ENCODE data around the gene CLASP1.
"Not testable (repeated sequence)": the region's sequence is repeated elsewhere in the genome, so short reads cannot be mapped to it uniquely, and the experiment has no call there.

Gene CLASP1

GRCh38 chr2:121696410-121696930, 47.2 kb upstream of the CLASP1 start:
- DNase-seq (ENCODE audit: low read depth in 1 of 2, low spot score in 1 of 2) = no peak
- H3K27me3 ChIP-seq (ENCODE audit: insufficient read depth, poor library complexity, severe bottlenecking) = no peaks in the 10 kb centered on the region
- H3K4me3 ChIP-seq (replicated peaks; ENCODE audit: insufficient read depth, low read length) = no peak overlapping the region
- H3K27ac ChIP-seq (replicated peaks) = no peak overlapping the region
- TF ChIP-seq GABPA (IDR thresholded peaks at IDR 0.05; ENCODE audit: low read depth) = no peak
- no peak for TF ChIP-seq SPI1 (IDR thresholded peaks at IDR 0.05; ENCODE audit: borderline replicate concordance, low read depth)
- no peak for TF ChIP-seq POLR2AphosphoS5 (IDR thresholded peaks at IDR 0.05; ENCODE audit: low read depth)
- no peak for TF ChIP-seq CTCF (IDR thresholded peaks at IDR 0.05; ENCODE audit: insufficient read depth, low read length)

- Histone ChIP-seq H3K27ac (replicated peaks) (no peak overlapping the region), H3K4me3 (replicated peaks; ENCODE audit: insufficient read depth, low read length) (no peak overlapping the region), H3K27me3 (ENCODE audit: insufficient read depth, poor library complexity, severe bottlenecking) (no peaks in the 10 kb centered on the region)
- no peak for DNase-seq (ENCODE audit: low read depth in 1 of 2, low spot score in 1 of 2)
- TF ChIP-seq GABPA (IDR thresholded peaks at IDR 0.05; ENCODE audit: low read depth) (no peak), CTCF (IDR thresholded peaks at IDR 0.05; ENCODE audit: insufficient read depth, low read length) (no peak), SPI1 (IDR thresholded peaks at IDR 0.05; ENCODE audit: borderline replicate concordance, low read depth) (no peak), REST (IDR thresholded peaks at IDR 0.05; ENCODE audit: insufficient replicate concordance, low read depth) (no peak), POLR2AphosphoS5 (IDR thresholded peaks at IDR 0.05; ENCODE audit: low read depth) (no peak)
Measured at GRCh38 chr2:121695171-121695451, 45.8 kb upstream of the CLASP1 start.

- DNase-seq (ENCODE audit: low read depth in 1 of 2, low spot score in 1 of 2) = no peak
- Histone ChIP-seq H3K27ac (replicated peaks) (no peak overlapping the region), H3K27me3 (ENCODE audit: insufficient read depth, poor library complexity, severe bottlenecking) (no peaks in the 10 kb centered on the region), H3K4me3 (replicated peaks; ENCODE audit: insufficient read depth, low read length) (no peak overlapping the region)
- TF ChIP-seq POLR2AphosphoS5 (IDR thresholded peaks at IDR 0.05; ENCODE audit: low read depth) (no peak), GABPA (IDR thresholded peaks at IDR 0.05; ENCODE audit: low read depth) (no peak), CTCF (IDR thresholded peaks at IDR 0.05; ENCODE audit: insufficient read depth, low read length) (no peak), SPI1 (IDR thresholded peaks at IDR 0.05; ENCODE audit: borderline replicate concordance, low read depth) (no peak), REST (IDR thresholded peaks at IDR 0.05; ENCODE audit: insufficient replicate concordance, low read depth) (no peak)
Measured at GRCh38 chr2:121694398-121695170, 45.3 kb upstream of the CLASP1 start.

GRCh38 chr2:121690572-121690971, 41.3 kb upstream of the CLASP1 start:
- not testable (repeated sequence) for DNase-seq (ENCODE audit: low read depth in 1 of 2, low spot score in 1 of 2); H3K27me3 ChIP-seq (ENCODE audit: insufficient read depth, poor library complexity, severe bottlenecking); H3K4me3 ChIP-seq (replicated peaks; ENCODE audit: insufficient read depth, low read length); H3K27ac ChIP-seq (replicated peaks)

Measured in HL-60 (cell line).